GM19023 (cell line): ENCODE results near the gene GALNT2.

Experiments
- ATAC-seq: cut with Tn5 transposase; IDR thresholded peaks from one replicate; pipeline ENCODE4 v1.9.1; 2021; ENCODE audit warnings: mild to moderate bottlenecking, moderate library complexity; ENCODE audit not compliant: unreplicated experiment

The GALNT2 gene

GRCh38 chr1:230141797-230142607 is 75.0 kb downstream of the GALNT2 start:
- ATAC-seq: no peak

- ATAC-seq: no peak
Observed at GRCh38 chr1:230142608-230143210, 75.7 kb downstream of the GALNT2 start.

GRCh38 chr1:230143534-230143933 is 76.5 kb downstream of the GALNT2 start:
- ATAC-seq: no peak

- ATAC-seq: no peak
Observed at GRCh38 chr1:230144010-230144614, 77.1 kb downstream of the GALNT2 start.

GRCh38 chr1:230144758-230145504 is 77.9 kb downstream of the GALNT2 start:
- ATAC-seq: no peak

DNA sequence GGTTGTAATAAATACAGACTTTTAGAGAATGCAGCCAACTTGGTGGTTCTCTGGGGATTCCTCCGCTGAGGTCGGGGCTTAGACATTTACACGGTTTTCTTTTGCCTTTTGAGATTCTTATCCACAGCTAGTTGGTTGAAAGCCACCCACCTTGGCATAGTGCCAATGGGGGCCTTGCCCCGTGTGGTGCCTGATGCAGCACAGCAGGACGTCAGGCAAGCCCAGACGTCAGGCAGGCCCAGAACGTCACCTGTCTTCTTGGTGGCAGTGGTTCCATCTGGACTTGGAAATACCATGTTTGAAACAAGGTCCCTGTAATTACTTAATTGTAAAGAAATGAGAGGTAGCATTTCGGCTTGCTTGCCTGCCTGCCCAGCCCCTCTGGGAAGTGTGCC is 78.5 kb downstream of the GALNT2 start:
- ATAC-seq: no peak

- ATAC-seq: no peak
Observed at GRCh38 chr1:230145953-230146476, 79.0 kb downstream of the GALNT2 start.

- no peak for ATAC-seq
Observed at GRCh38 chr1:230146709-230147108, 79.7 kb downstream of the GALNT2 start.

GRCh38 chr1:230147253-230148125 is 80.5 kb downstream of the GALNT2 start:
- no peak for ATAC-seq

DNA sequence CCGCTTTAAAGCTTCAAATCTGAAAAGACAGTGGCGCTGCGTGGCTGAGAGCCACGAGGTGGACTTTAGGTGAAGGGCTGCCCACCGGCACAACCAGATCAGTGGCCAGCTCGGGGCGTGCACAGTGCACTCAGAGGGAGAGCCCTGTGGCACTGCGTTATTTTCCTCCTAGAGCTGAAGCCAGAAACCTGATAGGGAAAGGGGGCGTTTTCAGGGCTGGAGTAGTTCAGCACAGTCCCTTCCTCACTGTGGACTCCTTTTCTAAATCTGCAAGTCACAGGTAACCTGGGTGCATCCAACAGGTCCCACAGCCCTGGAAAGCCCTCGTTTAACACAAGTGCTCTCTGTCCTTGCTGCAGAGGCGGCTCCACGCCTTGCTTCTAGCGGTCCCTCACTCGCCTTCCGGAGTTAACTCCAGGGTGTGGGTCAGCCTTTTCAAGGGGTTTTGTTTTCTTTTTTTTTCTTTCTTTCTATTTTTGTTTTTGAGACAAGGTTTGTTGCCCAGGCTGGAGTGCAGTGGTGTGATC is 81.2 kb downstream of the GALNT2 start:
- no peak for ATAC-seq

DNA sequence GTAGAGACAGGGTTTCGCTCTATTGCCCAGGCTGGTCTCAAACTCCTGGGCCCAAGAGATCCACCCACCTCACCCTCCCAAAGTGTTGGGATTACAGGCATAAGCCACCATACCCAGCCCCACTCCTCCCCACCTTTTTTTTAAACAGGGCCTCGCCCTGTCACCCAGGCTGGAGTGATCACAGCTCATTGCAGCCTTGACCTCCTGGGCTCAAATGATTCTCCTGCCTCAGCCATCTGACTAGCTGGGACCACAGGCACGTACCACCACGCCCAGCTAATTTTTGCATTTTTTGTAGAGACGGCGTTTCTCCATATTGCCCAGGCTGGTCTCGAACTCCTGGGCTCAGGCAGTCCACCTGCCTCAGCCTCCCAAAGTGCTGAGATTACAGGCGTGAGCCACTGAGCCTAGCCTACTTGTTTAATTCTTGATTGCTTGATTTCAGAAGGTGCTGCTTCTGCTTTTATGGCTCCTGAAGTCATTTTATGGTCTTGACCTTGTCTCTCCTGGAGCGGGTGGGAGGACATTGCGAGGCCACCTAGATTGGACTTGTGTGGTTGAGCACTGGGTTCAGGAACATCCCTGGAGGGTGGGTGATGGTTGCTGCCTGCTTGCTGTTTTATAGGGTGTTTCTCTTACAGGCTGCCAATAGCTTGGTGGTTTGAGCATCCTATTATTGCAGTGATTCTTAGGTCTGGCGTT is 81.9 kb downstream of the GALNT2 start:
- no peak for ATAC-seq

GRCh38 chr1:230149751-230150584 is 82.9 kb downstream of the GALNT2 start:
- ATAC-seq: peak; percentile 70

GRCh38 chr1:230150615-230151014 is 83.6 kb downstream of the GALNT2 start:
- no peak for ATAC-seq

- ATAC-seq: no peak
Observed at GRCh38 chr1:230151924-230152468, 85.0 kb downstream of the GALNT2 start.

DNA sequence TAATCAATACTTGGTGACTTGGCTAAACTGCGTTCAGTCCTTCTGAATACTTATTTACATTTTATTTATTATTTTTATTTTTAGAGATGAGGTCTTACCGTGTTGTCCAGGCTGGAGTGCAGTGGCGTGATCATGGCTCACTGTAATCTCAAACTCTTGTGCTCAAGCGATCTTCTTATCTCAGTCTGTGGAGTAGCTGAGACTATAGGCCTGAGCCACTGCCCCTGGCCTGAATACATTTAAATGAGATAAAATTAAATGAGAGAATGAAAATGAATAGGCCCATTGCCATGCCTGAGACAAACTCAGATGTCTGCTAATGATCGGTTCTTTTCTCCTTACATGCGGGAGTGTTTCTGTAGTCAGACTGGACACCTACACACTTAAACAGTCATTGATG is 86.0 kb downstream of the GALNT2 start:
- ATAC-seq: no peak

GRCh38 chr1:230153641-230154296 is 86.7 kb downstream of the GALNT2 start:
- no peak for ATAC-seq

- no peak for ATAC-seq
Observed at GRCh38 chr1:230155021-230155420, 88.0 kb downstream of the GALNT2 start.

DNA sequence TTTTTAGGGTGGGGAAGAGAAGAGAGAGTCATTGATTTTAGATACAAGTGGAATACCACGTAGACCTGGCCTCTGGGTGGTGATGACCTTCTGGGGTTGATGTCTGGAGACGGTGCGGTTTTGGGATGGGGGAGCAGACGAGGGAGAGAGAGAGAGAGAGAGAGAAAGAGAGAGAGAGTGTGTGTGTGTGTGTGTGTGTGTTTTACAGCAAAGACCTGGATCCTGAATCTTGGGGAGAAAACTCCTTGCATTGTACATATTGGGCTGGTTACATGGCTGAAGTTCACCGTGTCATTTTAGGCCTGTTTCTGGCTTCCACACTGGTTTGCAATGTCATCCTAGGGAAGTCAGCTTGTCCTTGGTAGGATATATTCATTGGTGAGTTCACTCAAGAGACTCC is 89.0 kb downstream of the GALNT2 start:
- ATAC-seq: no peak
